IMR-90 (cell line): ENCODE results near the gene S100B. TPM values are rescaled to one million over a fixed set of nuclear protein-coding genes. Genes with fewer than 3 reads are reported as not detected.

Source experiments
- ATAC-seq: fragments of 200-7000 bp; cut with Tn5 transposase; 2 replicates; pipeline ENCODE4 v1.9.1; 2020; ENCODE audit warnings: low read depth, mild to moderate bottlenecking, moderate library complexity
- BruUV-seq: library from RNA; stranded (reverse); fragments of 400-500 nt; replicated peaks from 2 replicates; lab custom pipeline; 2021; lab: Mats Ljungman, UMichigan
- CTCF ChIA-PET: fragments of 300-600 bp; formaldehyde crosslinking; extraction: SDS; loops from one replicate; lab custom pipeline; 2021; ENCODE audit warnings: antibody characterized with exemption; lab: Yijun Ruan, JAX
- POLR2A ChIA-PET: fragments of 300-600 bp; sonication (Branson Sonifier 250); formaldehyde crosslinking; loops from one replicate; lab custom pipeline; 2022; ENCODE audit warnings: antibody characterized with exemption; ENCODE audit not compliant: unreplicated experiment; lab: Charles Lee
- DNase-seq: peaks from one replicate; pipeline ENCODE4 v3.0.0; 2013
- H2AFZ ChIP-seq: replicated peaks from 2 replicates; pipeline ENCODE3; 2013; ENCODE audit warnings: low read length, mild to moderate bottlenecking; ENCODE audit not compliant: poor library complexity
- H2AK5ac ChIP-seq: 2 replicates; pipeline ENCODE4 v1.6.1; 2013; ENCODE audit warnings: low read depth, low read length, inconsistent platforms
- H2AK9ac ChIP-seq: replicated peaks from 2 replicates; pipeline ENCODE3; 2013; ENCODE audit warnings: mild to moderate bottlenecking, low read depth, low read length, moderate library complexity; ENCODE audit not compliant: poor library complexity
- H2BK120ac ChIP-seq: 2 replicates; pipeline ENCODE4 v1.6.1; 2013; ENCODE audit warnings: low read depth, low read length, inconsistent platforms
- H2BK15ac ChIP-seq: 3 replicates; pipeline ENCODE4 v1.6.1; 2013; ENCODE audit warnings: low read depth, low read length, inconsistent platforms
- H2BK20ac ChIP-seq: 2 replicates; pipeline ENCODE4 v1.6.1; 2013; ENCODE audit warnings: low read depth, mild to moderate bottlenecking, inconsistent platforms, low read length, moderate library complexity
- H2BK5ac ChIP-seq: 2 replicates; pipeline ENCODE4 v1.6.1; 2013; ENCODE audit warnings: mild to moderate bottlenecking, low read depth, low read length, inconsistent platforms; ENCODE audit not compliant: poor library complexity, severe bottlenecking
- H3K14ac ChIP-seq: replicated peaks from 2 replicates; pipeline ENCODE4 v1.6.1; 2013; ENCODE audit warnings: low read depth, low read length, inconsistent platforms
- H3K18ac ChIP-seq: 2 replicates; pipeline ENCODE4 v1.6.1; 2013; ENCODE audit warnings: low read depth, low read length, control low read depth
- H3K23ac ChIP-seq: 2 replicates; pipeline ENCODE4 v1.6.1; 2013; ENCODE audit warnings: low read depth, low read length, inconsistent platforms
- H3K27ac ChIP-seq: 2 replicates; pipeline ENCODE4 v1.5.1; 2013; ENCODE audit warnings: mild to moderate bottlenecking, control low read depth, low read length; ENCODE audit not compliant: insufficient read depth
- H3K27me3 ChIP-seq: 2 replicates; pipeline ENCODE4 v1.6.1; 2013; ENCODE audit warnings: low read length; ENCODE audit not compliant: control insufficient read depth, insufficient read depth
- H3K36me3 ChIP-seq: 2 replicates; pipeline ENCODE4 v1.6.1; 2013; ENCODE audit warnings: low read length, mixed read lengths; ENCODE audit not compliant: control insufficient read depth, insufficient read depth
- H3K4ac ChIP-seq: 2 replicates; pipeline ENCODE4 v1.6.1; 2013; ENCODE audit warnings: low read depth, low read length, inconsistent platforms
- H3K4me1 ChIP-seq: 2 replicates; pipeline ENCODE4 v1.6.1; 2013; ENCODE audit warnings: low read length, mixed read lengths; ENCODE audit not compliant: control insufficient read depth, insufficient read depth
- H3K4me2 ChIP-seq: 2 replicates; pipeline ENCODE4 v1.6.1; 2013; ENCODE audit warnings: low read depth, mild to moderate bottlenecking, control low read depth, low read length, moderate library complexity
- H3K4me3 ChIP-seq: 2 replicates; pipeline ENCODE4 v1.5.1; 2013; ENCODE audit warnings: low read depth, mild to moderate bottlenecking, control low read depth, low read length, moderate library complexity; ENCODE audit not compliant: insufficient read depth
- H3K56ac ChIP-seq: 2 replicates; pipeline ENCODE4 v1.6.1; 2013; ENCODE audit warnings: low read length, inconsistent platforms; ENCODE audit not compliant: insufficient read depth; ENCODE audit errors: extremely low read depth
- H3K79me1 ChIP-seq, 2 experiments: 2 replicates each; pipeline ENCODE4 v1.6.1; 2013; ENCODE audit warnings: low read length in 2 of 2, inconsistent platforms in 1 of 2, low read depth in 1 of 2
- H3K9ac ChIP-seq: 2 replicates; pipeline ENCODE4 v1.6.1; 2013; ENCODE audit warnings: low read depth, low read length, control low read depth
- H3K9me1 ChIP-seq: 2 replicates; pipeline ENCODE4 v1.6.1; 2013; ENCODE audit warnings: low read length, inconsistent platforms; ENCODE audit not compliant: insufficient read depth
- H3K9me3 ChIP-seq: 2 replicates; pipeline ENCODE4 v1.6.1; 2013; ENCODE audit warnings: low read length; ENCODE audit not compliant: control insufficient read depth, insufficient read depth
- H4K20me1 ChIP-seq: 2 replicates; pipeline ENCODE4 v1.6.1; 2013; ENCODE audit warnings: low read length, inconsistent platforms; ENCODE audit not compliant: insufficient read depth
- H4K5ac ChIP-seq: 2 replicates; pipeline ENCODE4 v1.6.1; 2013; ENCODE audit warnings: mild to moderate bottlenecking, low read depth, low read length, control low read depth
- H4K8ac ChIP-seq, 2 experiments: 2 replicates each; pipeline ENCODE4 v1.6.1; 2013; ENCODE audit warnings: low read depth in 2 of 2, low read length in 2 of 2, control low read depth in 1 of 2, inconsistent platforms in 1 of 2
- H4K91ac ChIP-seq: 2 replicates; pipeline ENCODE4 v1.6.1; 2013; ENCODE audit warnings: low read depth, low read length, inconsistent platforms; ENCODE audit not compliant: insufficient read depth
- BHLHE40 ChIP-seq: fragments of 150-350 bp; IDR thresholded peaks from 2 replicates; pipeline ENCODE4 v1.6.1; 2016; ENCODE audit warnings: mild to moderate bottlenecking, low read depth, low read length
- CHD1 ChIP-seq: IDR thresholded peaks from 2 replicates; pipeline ENCODE4 v1.6.1; 2012; ENCODE audit warnings: low read depth, low read length, improper control_type of control experiment
- RAD21 ChIP-seq: IDR thresholded peaks from 2 replicates; pipeline ENCODE4 v1.6.1; 2012; ENCODE audit warnings: low read length, improper control_type of control experiment
- RFX5 ChIP-seq: IDR thresholded peaks from 2 replicates; pipeline ENCODE4 v1.8.0; 2012; ENCODE audit warnings: low read depth, mild to moderate bottlenecking, low read length, moderate library complexity
- SMC3 ChIP-seq: fragments of 150-350 bp; IDR thresholded peaks from 2 replicates; pipeline ENCODE4 v1.6.1; 2016; ENCODE audit warnings: low read depth, mild to moderate bottlenecking, antibody characterized with exemption, low read length, moderate library complexity
- WGBS, 2 experiments: methylation state at CpG; one replicate each; pipeline versions ENCODE4 v1.1.5 to v1.1.7; 2013; ENCODE audit warnings: missing lambda C conversion rate in 2 of 2; ENCODE audit not compliant: insufficient read length in 1 of 2; ENCODE audit errors: extremely low coverage in 2 of 2; 5-methylcytosine and 5-hydroxymethylcytosine counted together
- dilution Hi-C: fragments of 300-500 bp; cut with HindIII; formaldehyde crosslinking; loops from one replicate; pipeline ENCODE4 v1.14.3; 2018; ENCODE audit warnings: low sequenced_read_pairs; ENCODE audit not compliant: unreplicated experiment
- in situ Hi-C: fragments of 300-500 bp; cut with MboI; formaldehyde crosslinking; loops from 3 replicates; pipeline ENCODE4 v1.14.3; 2019; ENCODE audit warnings: low sequenced_read_pairs, inconsistent platforms, mixed read lengths
- intact Hi-C: fragments of 100-400 bp; cut with micrococcal nuclease; formaldehyde crosslinking; loops from 2 replicates; pipeline ENCODE4 v1.10.0; 2022
- polyA plus RNA-seq, 3 experiments: library from polyadenylated mRNA; depleted of rRNA; stranded (reverse); fragments of >200 nt; gene quantifications; 2 replicates each; pipeline ENCODE4 v1.2.3, GENCODE V29; 2012; ENCODE audit warnings: low replicate concordance in 1 of 3
- total RNA-seq: library from RNA; depleted of rRNA; stranded (reverse); fragments of >200 nt; gene quantifications from 2 replicates; pipeline ENCODE4 v1.2.3, GENCODE V29; 2012
- TF ChIP-seq, protein P1 (sequence below): fragments of 150-350 bp; IDR thresholded peaks from 2 replicates; pipeline ENCODE4 v1.6.1; 2017; ENCODE audit warnings: mild to moderate bottlenecking, antibody characterized with exemption, low read length, low read depth
- TF ChIP-seq, protein P2 (sequence below): conservative IDR thresholded peaks from 2 replicates; pipeline ENCODE4 v1.5.1; 2012; ENCODE audit warnings: mild to moderate bottlenecking, low read depth, low read length, improper control_type of control experiment

The S100B gene
- total and polyA plus RNA-seq, 2 of the 4 experiments (the other 2 are of a cell fraction) = 0.18 to 0.26 TPM

DNA sequence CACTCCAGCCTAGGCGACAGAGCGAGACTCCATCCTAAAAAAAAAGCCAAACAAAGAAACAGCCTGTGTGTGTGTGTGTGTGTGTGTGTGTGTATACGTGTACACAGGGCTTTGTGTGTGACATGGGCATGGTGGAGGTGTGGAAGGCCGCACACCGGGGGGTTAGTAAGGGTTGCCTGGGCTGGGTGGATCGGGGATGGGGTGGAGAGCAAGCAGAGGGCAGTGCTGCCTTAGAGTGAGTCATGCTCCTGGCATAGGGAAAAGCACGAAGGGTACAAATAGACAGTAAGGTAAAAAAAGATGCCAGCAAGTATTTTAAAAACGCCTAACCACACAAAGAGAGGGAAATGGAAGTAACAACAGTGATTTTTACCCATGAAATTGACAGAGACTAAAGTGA is 36.8 kb upstream of the S100B start:
- H2AFZ ChIP-seq = no peak overlapping the region
- CTCF ChIA-PET = no interaction called here
- BruUV-seq = no TSS peak
- no peak overlapping the region for H3K4ac ChIP-seq
- H2BK15ac ChIP-seq = no peak overlapping the region
- H3K9me3 ChIP-seq = no peaks in the 10 kb centered on the region
- H3K9me1 ChIP-seq = peaks cover 12% of the 10 kb centered on the region
- DNase-seq (no peak), ATAC-seq (no peak)
- no peak overlapping the region for H4K5ac ChIP-seq
- H2AK9ac ChIP-seq = no peak overlapping the region
- H3K79me1 ChIP-seq = peaks cover 42 to 61% of the 10 kb centered on the region in 2 experiments
- H3K4me2 ChIP-seq = no peak overlapping the region
- POLR2A ChIA-PET = no interaction called here
- no peak overlapping the region for H3K18ac ChIP-seq
- no peak overlapping the region for H2AK5ac ChIP-seq
- no peak overlapping the region for H2BK20ac ChIP-seq
- in situ Hi-C loops (no loop called here), dilution Hi-C loops (no loop called here), intact Hi-C loops (no loop called here)
- 100% methylated on average over 1 of the region's 8 CpGs; no CpG with 5 or more reads in 1 of the 2 experiments for WGBS, 2 experiments
- peaks cover 29% of the 10 kb centered on the region for H4K20me1 ChIP-seq
- H4K91ac ChIP-seq = no peak overlapping the region
- TF ChIP-seq CHD1 = no peak
- TF ChIP-seq RFX5 = no peak
- no peak for TF ChIP-seq RAD21
- TF ChIP-seq, protein P1, sequence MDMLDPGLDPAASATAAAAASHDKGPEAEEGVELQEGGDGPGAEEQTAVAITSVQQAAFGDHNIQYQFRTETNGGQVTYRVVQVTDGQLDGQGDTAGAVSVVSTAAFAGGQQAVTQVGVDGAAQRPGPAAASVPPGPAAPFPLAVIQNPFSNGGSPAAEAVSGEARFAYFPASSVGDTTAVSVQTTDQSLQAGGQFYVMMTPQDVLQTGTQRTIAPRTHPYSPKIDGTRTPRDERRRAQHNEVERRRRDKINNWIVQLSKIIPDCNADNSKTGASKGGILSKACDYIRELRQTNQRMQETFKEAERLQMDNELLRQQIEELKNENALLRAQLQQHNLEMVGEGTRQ = no peak
- TF ChIP-seq SMC3 = no peak
- TF ChIP-seq, protein P2, sequence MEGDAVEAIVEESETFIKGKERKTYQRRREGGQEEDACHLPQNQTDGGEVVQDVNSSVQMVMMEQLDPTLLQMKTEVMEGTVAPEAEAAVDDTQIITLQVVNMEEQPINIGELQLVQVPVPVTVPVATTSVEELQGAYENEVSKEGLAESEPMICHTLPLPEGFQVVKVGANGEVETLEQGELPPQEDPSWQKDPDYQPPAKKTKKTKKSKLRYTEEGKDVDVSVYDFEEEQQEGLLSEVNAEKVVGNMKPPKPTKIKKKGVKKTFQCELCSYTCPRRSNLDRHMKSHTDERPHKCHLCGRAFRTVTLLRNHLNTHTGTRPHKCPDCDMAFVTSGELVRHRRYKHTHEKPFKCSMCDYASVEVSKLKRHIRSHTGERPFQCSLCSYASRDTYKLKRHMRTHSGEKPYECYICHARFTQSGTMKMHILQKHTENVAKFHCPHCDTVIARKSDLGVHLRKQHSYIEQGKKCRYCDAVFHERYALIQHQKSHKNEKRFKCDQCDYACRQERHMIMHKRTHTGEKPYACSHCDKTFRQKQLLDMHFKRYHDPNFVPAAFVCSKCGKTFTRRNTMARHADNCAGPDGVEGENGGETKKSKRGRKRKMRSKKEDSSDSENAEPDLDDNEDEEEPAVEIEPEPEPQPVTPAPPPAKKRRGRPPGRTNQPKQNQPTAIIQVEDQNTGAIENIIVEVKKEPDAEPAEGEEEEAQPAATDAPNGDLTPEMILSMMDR = no peak
- TF ChIP-seq BHLHE40 = no peak
- no peak overlapping the region for H2BK5ac ChIP-seq
- no peaks in the 10 kb centered on the region for H3K27me3 ChIP-seq
- peaks cover 43% of the 10 kb centered on the region for H3K36me3 ChIP-seq
- peaks cover 2% of the 10 kb centered on the region for H3K4me1 ChIP-seq
- H3K23ac ChIP-seq = no peak overlapping the region
- H3K14ac ChIP-seq = no peak overlapping the region
- H3K56ac ChIP-seq = no peak overlapping the region
- no peak overlapping the region for H3K9ac ChIP-seq
- H2BK120ac ChIP-seq = no peak overlapping the region
- H4K8ac ChIP-seq = no peak overlapping the region
- no peak overlapping the region for H3K27ac ChIP-seq
- H3K4me3 ChIP-seq = no peak overlapping the region
